Stimulated activated CD8-positive, alpha-beta memory T cell treated with anti-CD3 and anti-CD28 coated beads, Interleukin-12 subunit alpha, Interleukin-12 subunit beta, amount 100 ng/mL, for 24 hours (primary cell): ENCODE measurements around the gene SLC26A9.
"Not testable (repeated sequence)": the region's sequence is repeated elsewhere in the genome, so short reads cannot be mapped to it uniquely, and the experiment has no call there.

Experiments used
- DNase-seq: peaks from one replicate; pipeline ENCODE4 v3.0.0-alpha.2; 2020; ENCODE audit errors: extremely low read depth

The SLC26A9 gene

GRCh38 chr1:205890631-205891030, 52.6 kb downstream of the SLC26A9 start:
- DNase-seq: not testable (repeated sequence)

GRCh38 chr1:205889706-205890105, 53.5 kb downstream of the SLC26A9 start:
- not testable (repeated sequence) for DNase-seq

- not testable (repeated sequence) for DNase-seq
These were observed 54.2 kb downstream of the SLC26A9 start for GRCh38 chr1:205889006-205889405.

DNA sequence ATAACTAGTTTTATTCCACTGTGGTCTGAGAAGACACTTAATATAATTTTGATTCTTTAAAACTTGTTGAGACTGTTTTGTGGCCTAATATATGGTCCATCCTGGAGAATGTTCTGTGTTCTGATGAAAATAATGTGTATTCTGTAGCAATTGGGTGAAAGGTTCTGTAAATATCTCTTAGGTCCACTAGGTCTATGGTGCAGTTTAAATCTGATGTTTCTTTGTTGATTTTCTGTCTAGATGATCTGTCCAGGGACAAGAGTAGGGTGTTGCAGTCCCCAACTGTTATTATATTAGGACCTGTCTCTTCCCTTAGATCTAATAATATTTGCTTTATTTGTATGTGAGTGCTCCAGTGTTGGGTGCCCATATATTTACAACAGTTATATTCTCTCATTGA, 59.5 kb downstream of the SLC26A9 start:
- DNase-seq: no peak

DNA sequence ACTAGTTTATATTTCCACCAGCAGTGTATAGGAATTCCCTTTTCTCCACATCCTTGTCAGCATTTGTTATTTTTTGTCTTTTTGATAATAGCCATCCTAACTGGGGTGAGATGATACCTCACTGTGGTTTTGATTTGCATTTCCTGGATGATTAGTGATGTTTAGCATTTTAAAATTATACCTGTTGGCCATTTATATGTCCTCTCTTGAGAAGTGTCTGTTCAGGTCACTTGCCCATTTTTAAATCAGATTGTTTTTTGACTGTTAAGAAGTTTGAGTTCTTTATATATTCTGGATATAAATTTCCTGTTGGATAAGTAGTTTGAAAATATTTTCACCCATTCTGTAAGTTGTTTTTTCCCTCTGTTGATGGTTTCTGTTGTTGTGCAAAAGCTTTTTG, 62.3 kb downstream of the SLC26A9 start:
- DNase-seq: no peak

DNA sequence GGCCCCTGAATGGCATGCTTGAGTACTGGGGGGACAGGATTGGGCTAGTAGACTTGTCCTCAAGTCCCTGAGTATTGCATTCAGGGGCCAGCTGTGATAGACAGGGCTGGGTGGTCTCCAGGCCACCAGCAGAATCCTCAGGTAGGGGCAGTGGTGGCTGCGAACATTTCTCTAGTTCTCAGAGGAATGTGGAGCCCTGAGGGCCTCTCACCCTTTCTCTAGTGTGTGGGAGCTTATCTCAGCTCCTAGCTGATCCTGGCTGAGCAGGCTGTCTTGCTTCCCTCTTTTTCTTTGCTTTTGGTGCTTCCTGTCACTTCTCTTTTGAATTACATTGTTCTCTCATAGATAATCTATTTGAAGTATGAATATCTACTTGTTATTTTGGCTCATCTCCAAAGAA, 63.3 kb downstream of the SLC26A9 start:
- DNase-seq: no peak

DNA sequence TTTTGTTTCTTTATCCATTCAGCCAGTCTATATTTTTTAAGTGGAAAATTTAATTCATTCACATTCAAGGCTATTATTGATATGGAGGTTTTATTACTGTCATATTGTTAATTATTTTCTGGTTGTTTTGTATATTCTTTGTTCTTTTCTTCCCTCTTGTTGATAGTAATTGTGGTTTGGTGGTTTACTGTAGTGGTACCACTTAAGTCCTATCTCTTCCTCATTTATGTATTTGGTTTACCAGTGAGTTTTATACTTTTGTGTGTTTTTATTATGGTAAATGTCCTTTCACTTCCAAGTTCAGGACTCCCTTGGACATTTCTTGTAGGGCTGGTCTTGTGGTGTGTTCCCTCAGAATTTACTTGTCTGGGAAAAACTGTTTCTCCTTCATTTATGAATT, 65.2 kb downstream of the SLC26A9 start:
- DNase-seq: no peak

GRCh38 chr1:205873148-205873547, 70.1 kb downstream of the SLC26A9 start:
- DNase-seq: not testable (repeated sequence)

- no peak for DNase-seq
These were observed 73.0 kb downstream of the SLC26A9 start for GRCh38 chr1:205870236-205870635.
